HepG2 (cell line): ENCODE data around the gene OVCH1. TPM values are rescaled to one million over a fixed set of nuclear protein-coding genes. Genes with fewer than 3 reads are reported as not detected.

Experiments used
- EP300 ChIP-seq, 3 experiments: sonication (generic) in 1 of 3; formaldehyde crosslinking in 1 of 3; IDR thresholded peaks; 2 replicates each; pipeline versions ENCODE4 v1.5.1 to v1.6.1; 2011 to 2020; ENCODE audit warnings: low read depth in 2 of 3, low read length in 2 of 3, borderline replicate concordance in 1 of 3, improper control_type of control experiment in 1 of 3, mild to moderate bottlenecking in 1 of 3, missing genetic modification reagents in 1 of 3, moderate library complexity in 1 of 3
- FOXK2 ChIP-seq: fragments of 450-650 bp; IDR thresholded peaks from 2 replicates; pipeline ENCODE4 v1.6.1; 2016
- HNRNPL ChIP-seq: fragments of 200-400 bp; formaldehyde crosslinking; IDR thresholded peaks from 2 replicates; pipeline ENCODE4 v1.6.1; 2017; ENCODE audit warnings: mild to moderate bottlenecking, low read depth, low read length
- IKZF1 ChIP-seq: fragments of 450-650 bp; IDR thresholded peaks from 2 replicates; pipeline ENCODE4 v1.7.1; 2016
- IKZF4 ChIP-seq: sonication (generic); formaldehyde crosslinking; IDR thresholded peaks from 2 replicates; pipeline ENCODE4 v1.5.1; 2020; ENCODE audit warnings: borderline replicate concordance, mild to moderate bottlenecking, low read depth, missing genetic modification reagents; ENCODE audit errors: not compliant biosample characterization
- MXD4 ChIP-seq: IDR thresholded peaks from 2 replicates; pipeline ENCODE4 v1.6.1; 2016; ENCODE audit warnings: mild to moderate bottlenecking, missing biosample characterization, missing genetic modification reagents
- NFYC ChIP-seq: IDR thresholded peaks from 2 replicates; pipeline ENCODE4 v1.6.1; 2016; ENCODE audit warnings: missing genetic modification reagents, missing compliant biosample characterization
- SATB2 ChIP-seq: sonication (generic); formaldehyde crosslinking; IDR thresholded peaks from 2 replicates; pipeline ENCODE4 v1.5.0; 2020; ENCODE audit warnings: missing genetic modification reagents
- ZBTB7B ChIP-seq: sonication (generic); formaldehyde crosslinking; IDR thresholded peaks from 2 replicates; pipeline ENCODE4 v1.4.0; 2020; ENCODE audit warnings: missing genetic modification reagents
- ZNF17 ChIP-seq: sonication (generic); formaldehyde crosslinking; IDR thresholded peaks from 2 replicates; pipeline ENCODE4 v1.5.0; 2020; ENCODE audit warnings: mild to moderate bottlenecking, missing genetic modification reagents
- ZNF382 ChIP-seq: sonication (generic); formaldehyde crosslinking; IDR thresholded peaks from 2 replicates; pipeline ENCODE4 v1.5.0; 2020; ENCODE audit warnings: missing genetic modification reagents, mild to moderate bottlenecking, borderline replicate concordance
- ZNF451 ChIP-seq: sonication (generic); formaldehyde crosslinking; IDR thresholded peaks from 2 replicates; pipeline ENCODE4 v1.5.0; 2020; ENCODE audit warnings: mild to moderate bottlenecking, missing genetic modification reagents
- ZNF468 ChIP-seq: sonication (generic); formaldehyde crosslinking; IDR thresholded peaks from 2 replicates; pipeline ENCODE4 v1.8.0; 2022; ENCODE audit warnings: mild to moderate bottlenecking, moderate library complexity, missing genetic modification reagents
- ZNF773 ChIP-seq: sonication (generic); formaldehyde crosslinking; IDR thresholded peaks from 2 replicates; pipeline ENCODE4 v1.4.0; 2020; ENCODE audit warnings: missing genetic modification reagents, borderline replicate concordance
- polyA plus RNA-seq, 8 experiments: library from polyadenylated mRNA; depleted of rRNA in 3 of 8; stranded (reverse) in 7 of 8; unstranded in 1 of 8; fragments of >200 nt; fragmentation: Illumina TruSeq in 4 of 8; extraction: Trizol in 4 of 8; gene quantifications; 2 replicates each; pipeline versions ENCODE4 v1.2.1 to v1.2.3, GENCODE V29; 2011 to 2016; ENCODE audit warnings: low read depth in 4 of 8, missing spikeins in 1 of 8, mixed read lengths in 1 of 8; ENCODE audit not compliant: insufficient read depth in 1 of 8
- total RNA-seq, 5 experiments: library from RNA; depleted of rRNA; stranded (reverse); fragments of >200 nt; fragmentation: Illumina TruSeq; extraction: Trizol; gene quantifications; 2 replicates each; pipeline ENCODE4 v1.2.3, GENCODE V29; 2016; ENCODE audit warnings: low read depth in 1 of 5
- TF ChIP-seq, protein P1 (sequence below): sonication (generic); formaldehyde crosslinking; IDR thresholded peaks from 2 replicates; pipeline ENCODE4 v1.9.0; 2021; ENCODE audit warnings: missing genetic modification reagents, mild to moderate bottlenecking, borderline replicate concordance
- TF ChIP-seq, protein P2 (sequence below): sonication (generic); formaldehyde crosslinking; conservative IDR thresholded peaks from 2 replicates; pipeline ENCODE4 v1.8.0; 2022; ENCODE audit warnings: mild to moderate bottlenecking, moderate library complexity, missing genetic modification reagents
- TF ChIP-seq, protein P3 (sequence below): IDR thresholded peaks from 2 replicates; pipeline ENCODE4 v1.6.1; 2016; ENCODE audit warnings: missing compliant biosample characterization, missing genetic modification reagents, borderline replicate concordance
- TF ChIP-seq, protein P4 (sequence below): sonication (generic); formaldehyde crosslinking; IDR thresholded peaks from 2 replicates; pipeline ENCODE4 v1.4.0; 2020; ENCODE audit warnings: mild to moderate bottlenecking, missing genetic modification reagents

Gene OVCH1
- total and polyA plus RNA-seq, 2 of the 13 experiments (the other 11 are each of a cell fraction or from before 2014, with no cell fraction given) = not detected

DNA sequence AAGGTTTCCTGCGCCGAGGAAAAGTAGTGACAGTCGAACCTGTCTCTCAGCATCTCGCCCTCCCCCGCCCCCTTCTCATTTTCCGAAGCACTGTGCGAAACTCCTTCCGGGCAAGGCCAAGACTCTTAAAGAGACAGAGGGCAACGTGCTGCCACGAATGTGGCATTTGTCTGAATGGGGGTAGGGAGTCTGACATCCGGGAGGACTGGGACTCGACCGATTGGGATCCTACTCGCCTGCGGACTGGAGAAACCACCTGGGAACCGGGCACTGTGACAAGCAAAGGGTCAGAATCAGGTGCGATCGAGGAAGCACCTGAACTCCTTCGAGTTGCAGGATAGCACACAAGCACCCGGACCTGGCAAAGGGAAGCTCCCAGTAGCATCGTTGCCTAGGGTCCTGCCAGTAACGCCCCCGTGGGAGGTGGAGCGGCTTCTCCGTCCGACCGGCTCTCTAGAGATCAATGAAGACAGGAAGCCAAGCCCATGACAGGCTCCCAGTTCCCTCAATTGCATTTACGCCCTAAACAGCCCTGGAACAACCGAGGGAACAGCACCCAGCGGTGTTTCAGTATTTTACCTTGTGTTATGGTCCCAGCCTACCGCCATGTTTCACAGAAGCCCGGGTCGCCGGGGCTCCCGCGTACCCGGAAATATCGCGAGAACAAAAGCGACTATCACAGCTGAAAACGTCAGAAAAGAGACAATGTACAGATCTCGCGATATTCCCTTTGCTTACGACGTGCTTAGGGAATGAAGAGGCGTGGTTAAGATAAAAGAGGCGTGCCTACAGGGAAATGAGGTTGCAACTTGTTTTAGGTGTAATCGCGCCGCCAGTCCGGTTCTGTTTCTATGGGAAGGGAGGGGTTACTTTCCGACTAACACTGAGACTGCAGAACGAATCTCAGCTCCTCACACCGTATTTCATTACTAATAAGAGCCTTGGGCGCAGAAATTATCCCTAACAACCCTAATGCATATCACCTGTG is 116.7 kb downstream of the OVCH1 start, which contains the start of gene ERGIC2 (continued):
- TF ChIP-seq, protein P1, sequence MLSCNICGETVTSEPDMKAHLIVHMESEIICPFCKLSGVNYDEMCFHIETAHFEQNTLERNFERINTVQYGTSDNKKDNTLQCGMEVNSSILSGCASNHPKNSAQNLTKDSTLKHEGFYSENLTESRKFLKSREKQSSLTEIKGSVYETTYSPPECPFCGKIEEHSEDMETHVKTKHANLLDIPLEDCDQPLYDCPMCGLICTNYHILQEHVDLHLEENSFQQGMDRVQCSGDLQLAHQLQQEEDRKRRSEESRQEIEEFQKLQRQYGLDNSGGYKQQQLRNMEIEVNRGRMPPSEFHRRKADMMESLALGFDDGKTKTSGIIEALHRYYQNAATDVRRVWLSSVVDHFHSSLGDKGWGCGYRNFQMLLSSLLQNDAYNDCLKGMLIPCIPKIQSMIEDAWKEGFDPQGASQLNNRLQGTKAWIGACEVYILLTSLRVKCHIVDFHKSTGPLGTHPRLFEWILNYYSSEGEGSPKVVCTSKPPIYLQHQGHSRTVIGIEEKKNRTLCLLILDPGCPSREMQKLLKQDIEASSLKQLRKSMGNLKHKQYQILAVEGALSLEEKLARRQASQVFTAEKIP (CRISPR knock-in tag) = no peak
- TF ChIP-seq ZNF773 (CRISPR knock-in tag) (no peak), ZNF451 (CRISPR knock-in tag) (no peak), ZNF468 (CRISPR knock-in tag) (no peak), ZNF382 (CRISPR knock-in tag) (no peak), HNRNPL (no peak), FOXK2 (peak; percentile 24; the same call in 1 of the 2 replicates), EP300 (IDR thresholded peaks at IDR 0.05; ENCODE audit: low read depth in 2 of 2, low read length in 2 of 2) (0 out of 4 replicates have a peak, but pooled peaks of 1 of the 2 experiments have one; percentile 8), EP300 (CRISPR knock-in tag; IDR thresholded peaks at IDR 0.05; ENCODE audit: borderline replicate concordance) (no peak), ZBTB7B (CRISPR knock-in tag) (no peak), SATB2 (no peak), IKZF1 (no peak), IKZF4 (CRISPR knock-in tag) (no peak), NFYC (peak; percentile 71), ZNF17 (CRISPR knock-in tag) (no peak), MXD4 (CRISPR knock-in tag) (0 out of 2 replicates have a peak, but pooled peaks have one; percentile 4)
- TF ChIP-seq, protein P2, sequence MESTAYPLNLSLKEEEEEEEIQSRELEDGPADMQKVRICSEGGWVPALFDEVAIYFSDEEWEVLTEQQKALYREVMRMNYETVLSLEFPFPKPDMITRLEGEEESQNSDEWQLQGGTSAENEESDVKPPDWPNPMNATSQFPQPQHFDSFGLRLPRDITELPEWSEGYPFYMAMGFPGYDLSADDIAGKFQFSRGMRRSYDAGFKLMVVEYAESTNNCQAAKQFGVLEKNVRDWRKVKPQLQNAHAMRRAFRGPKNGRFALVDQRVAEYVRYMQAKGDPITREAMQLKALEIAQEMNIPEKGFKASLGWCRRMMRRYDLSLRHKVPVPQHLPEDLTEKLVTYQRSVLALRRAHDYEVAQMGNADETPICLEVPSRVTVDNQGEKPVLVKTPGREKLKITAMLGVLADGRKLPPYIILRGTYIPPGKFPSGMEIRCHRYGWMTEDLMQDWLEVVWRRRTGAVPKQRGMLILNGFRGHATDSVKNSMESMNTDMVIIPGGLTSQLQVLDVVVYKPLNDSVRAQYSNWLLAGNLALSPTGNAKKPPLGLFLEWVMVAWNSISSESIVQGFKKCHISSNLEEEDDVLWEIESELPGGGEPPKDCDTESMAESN (CRISPR knock-in tag) = no peak
- TF ChIP-seq, protein P3, sequence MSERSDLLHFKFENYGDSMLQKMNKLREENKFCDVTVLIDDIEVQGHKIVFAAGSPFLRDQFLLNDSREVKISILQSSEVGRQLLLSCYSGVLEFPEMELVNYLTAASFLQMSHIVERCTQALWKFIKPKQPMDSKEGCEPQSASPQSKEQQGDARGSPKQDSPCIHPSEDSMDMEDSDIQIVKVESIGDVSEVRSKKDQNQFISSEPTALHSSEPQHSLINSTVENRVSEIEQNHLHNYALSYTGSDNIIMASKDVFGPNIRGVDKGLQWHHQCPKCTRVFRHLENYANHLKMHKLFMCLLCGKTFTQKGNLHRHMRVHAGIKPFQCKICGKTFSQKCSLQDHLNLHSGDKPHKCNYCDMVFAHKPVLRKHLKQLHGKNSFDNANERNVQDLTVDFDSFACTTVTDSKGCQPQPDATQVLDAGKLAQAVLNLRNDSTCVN (CRISPR knock-in tag) = 0 out of 2 replicates have a peak, but pooled peaks have one; percentile 16
- TF ChIP-seq, protein P4, sequence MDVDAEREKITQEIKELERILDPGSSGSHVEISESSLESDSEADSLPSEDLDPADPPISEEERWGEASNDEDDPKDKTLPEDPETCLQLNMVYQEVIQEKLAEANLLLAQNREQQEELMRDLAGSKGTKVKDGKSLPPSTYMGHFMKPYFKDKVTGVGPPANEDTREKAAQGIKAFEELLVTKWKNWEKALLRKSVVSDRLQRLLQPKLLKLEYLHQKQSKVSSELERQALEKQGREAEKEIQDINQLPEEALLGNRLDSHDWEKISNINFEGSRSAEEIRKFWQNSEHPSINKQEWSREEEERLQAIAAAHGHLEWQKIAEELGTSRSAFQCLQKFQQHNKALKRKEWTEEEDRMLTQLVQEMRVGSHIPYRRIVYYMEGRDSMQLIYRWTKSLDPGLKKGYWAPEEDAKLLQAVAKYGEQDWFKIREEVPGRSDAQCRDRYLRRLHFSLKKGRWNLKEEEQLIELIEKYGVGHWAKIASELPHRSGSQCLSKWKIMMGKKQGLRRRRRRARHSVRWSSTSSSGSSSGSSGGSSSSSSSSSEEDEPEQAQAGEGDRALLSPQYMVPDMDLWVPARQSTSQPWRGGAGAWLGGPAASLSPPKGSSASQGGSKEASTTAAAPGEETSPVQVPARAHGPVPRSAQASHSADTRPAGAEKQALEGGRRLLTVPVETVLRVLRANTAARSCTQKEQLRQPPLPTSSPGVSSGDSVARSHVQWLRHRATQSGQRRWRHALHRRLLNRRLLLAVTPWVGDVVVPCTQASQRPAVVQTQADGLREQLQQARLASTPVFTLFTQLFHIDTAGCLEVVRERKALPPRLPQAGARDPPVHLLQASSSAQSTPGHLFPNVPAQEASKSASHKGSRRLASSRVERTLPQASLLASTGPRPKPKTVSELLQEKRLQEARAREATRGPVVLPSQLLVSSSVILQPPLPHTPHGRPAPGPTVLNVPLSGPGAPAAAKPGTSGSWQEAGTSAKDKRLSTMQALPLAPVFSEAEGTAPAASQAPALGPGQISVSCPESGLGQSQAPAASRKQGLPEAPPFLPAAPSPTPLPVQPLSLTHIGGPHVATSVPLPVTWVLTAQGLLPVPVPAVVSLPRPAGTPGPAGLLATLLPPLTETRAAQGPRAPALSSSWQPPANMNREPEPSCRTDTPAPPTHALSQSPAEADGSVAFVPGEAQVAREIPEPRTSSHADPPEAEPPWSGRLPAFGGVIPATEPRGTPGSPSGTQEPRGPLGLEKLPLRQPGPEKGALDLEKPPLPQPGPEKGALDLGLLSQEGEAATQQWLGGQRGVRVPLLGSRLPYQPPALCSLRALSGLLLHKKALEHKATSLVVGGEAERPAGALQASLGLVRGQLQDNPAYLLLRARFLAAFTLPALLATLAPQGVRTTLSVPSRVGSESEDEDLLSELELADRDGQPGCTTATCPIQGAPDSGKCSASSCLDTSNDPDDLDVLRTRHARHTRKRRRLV = peak; percentile 74; the same call in 1 of the 2 replicates
